ENCODE measurements around the gene SLC39A1. TPM values are rescaled to one million over a fixed set of nuclear protein-coding genes. Genes with fewer than 3 reads are reported as not detected.

Gene SLC39A1
- total and polyA plus RNA-seq, 4 donors: 73.4 to 247 (median 122) TPM

GRCh38 chr1:153946622-153947241 is 16.6 kb downstream of the SLC39A1 start, which contains the start of gene DENND4B:
Gene DENND4B, minus strand, starts transcription at chr1:153946718. Its CDS starts 2,344 bp downstream, at chr1:153944374.
- Histone ChIP-seq H3K36me3 (ENCODE audit: control insufficient read depth in 4 of 4, insufficient read depth in 4 of 4, low read length in 4 of 4) (peaks cover 7 to 39% (median 35%) of the 10 kb centered on the region in 4 donors), H3K4me1 (ENCODE audit: control insufficient read depth in 5 of 5, insufficient read depth in 5 of 5, low read length in 5 of 5) (peaks cover 0 to 14% (median 8%) of the 10 kb centered on the region in 5 donors), H3K9ac (ENCODE audit: insufficient read depth in 1 of 2, low read length in 2 of 2) (peak within 1 kb of the TSS; percentile 55 to 76), H3K4me3 (peak within 1 kb of the TSS; percentile 75), H3K27me3 (ENCODE audit: control insufficient read depth in 3 of 3, insufficient read depth in 3 of 3, low read length in 2 of 3) (no peaks in the 10 kb centered on the region), H3K27ac (ENCODE audit: low read depth in 1 of 2, low read length in 1 of 2) (peak within 1 kb of the TSS; percentile 97 to 99), H3K9me3 (ENCODE audit: control insufficient read depth in 4 of 4, insufficient read depth in 3 of 4, low read length in 3 of 4) (no peaks in the 10 kb centered on the region)
- DNase-seq (peak; percentile 84 to 88 (median 85)), ATAC-seq (ENCODE audit: insufficient read depth, low FRiP score) (peak; percentile 87)
- TF ChIP-seq CTCF (IDR thresholded peaks at IDR 0.05; ENCODE audit: control extremely low read depth, extremely low read depth): peak; percentile 64
- 7 to 9% methylated on average over 28 of the region's 28 CpGs for WGBS, 2 donors

- Histone ChIP-seq H3K4me1 (ENCODE audit: control insufficient read depth in 5 of 5, insufficient read depth in 5 of 5, low read length in 5 of 5) (peaks cover 0 to 14% (median 8%) of the 10 kb centered on the region in 5 donors), H3K27me3 (ENCODE audit: control insufficient read depth in 3 of 3, insufficient read depth in 3 of 3, low read length in 2 of 3) (no peaks in the 10 kb centered on the region), H3K9me3 (ENCODE audit: control insufficient read depth in 4 of 4, insufficient read depth in 3 of 4, low read length in 3 of 4) (no peaks in the 10 kb centered on the region), H3K4me3 (peak overlapping the region; percentile 75), H3K27ac (ENCODE audit: low read depth in 1 of 2, low read length in 1 of 2) (peak overlapping the region; percentile 97 to 99), H3K9ac (ENCODE audit: insufficient read depth in 1 of 2, low read length in 2 of 2) (peak overlapping the region; percentile 55 to 76), H3K36me3 (ENCODE audit: control insufficient read depth in 4 of 4, insufficient read depth in 4 of 4, low read length in 4 of 4) (peaks cover 0 to 35% (median 31%) of the 10 kb centered on the region in 4 donors)
- 0% methylated on average over 48 to 95 of the region's 95 CpGs for WGBS, 2 donors
- ATAC-seq (ENCODE audit: insufficient read depth, low FRiP score) (peak; percentile 79), DNase-seq (peak; percentile 56 to 72 (median 70))
- TF ChIP-seq CTCF (IDR thresholded peaks at IDR 0.05; ENCODE audit: control extremely low read depth, extremely low read depth): no peak
These were observed 17.3 kb downstream of the SLC39A1 start for GRCh38 chr1:153945795-153946621.

GRCh38 chr1:153945131-153945794 is 18.1 kb downstream of the SLC39A1 start:
- peak overlapping the region; percentile 97 to 99 for H3K27ac ChIP-seq (ENCODE audit: low read depth in 1 of 2, low read length in 1 of 2)
- no peaks in the 10 kb centered on the region for H3K9me3 ChIP-seq (ENCODE audit: control insufficient read depth in 4 of 4, insufficient read depth in 3 of 4, low read length in 3 of 4)
- ATAC-seq (ENCODE audit: insufficient read depth, low FRiP score): peak; percentile 28
- H3K4me3 ChIP-seq: peak overlapping the region; percentile 75
- no peak for TF ChIP-seq CTCF (IDR thresholded peaks at IDR 0.05; ENCODE audit: control extremely low read depth, extremely low read depth)
- peaks cover 0 to 14% (median 8%) of the 10 kb centered on the region in 5 donors for H3K4me1 ChIP-seq (ENCODE audit: control insufficient read depth in 5 of 5, insufficient read depth in 5 of 5, low read length in 5 of 5)
- WGBS, 2 donors: 12 to 18% methylated on average over 12 of the region's 12 CpGs
- peak in 2 of 3 donors; percentile 28 to 45 for DNase-seq
- peak overlapping the region; percentile 55 to 76 for H3K9ac ChIP-seq (ENCODE audit: insufficient read depth in 1 of 2, low read length in 2 of 2)
- H3K27me3 ChIP-seq (ENCODE audit: control insufficient read depth in 3 of 3, insufficient read depth in 3 of 3, low read length in 2 of 3): no peaks in the 10 kb centered on the region
- peaks cover 0 to 41% (median 27%) of the 10 kb centered on the region in 4 donors for H3K36me3 ChIP-seq (ENCODE audit: control insufficient read depth in 4 of 4, insufficient read depth in 4 of 4, low read length in 4 of 4)

Measured in lung (tissue), 12 donors.